HEK293 (cell line): Measurements from ENCODE around the gene POLR3GL.

Experiments
- MEIS1 ChIP-seq: sonication (generic); formaldehyde crosslinking; IDR thresholded peaks from 2 replicates; pipeline ENCODE4 v1.8.1; 2022; ENCODE audit warnings: missing genetic modification reagents, mild to moderate bottlenecking, borderline replicate concordance
- SALL2 ChIP-seq: fragments of 450-650 bp; formaldehyde crosslinking; IDR thresholded peaks from 2 replicates; pipeline ENCODE4 v1.5.0; 2017; ENCODE audit warnings: missing biosample characterization, mild to moderate bottlenecking, missing genetic modification characterization, borderline replicate concordance
- ZNF223 ChIP-seq: fragments of 450-650 bp; formaldehyde crosslinking; IDR thresholded peaks from 2 replicates; pipeline ENCODE4 v1.5.1; 2016; ENCODE audit warnings: missing biosample characterization, missing genetic modification characterization
- ZNF623 ChIP-seq: fragments of 450-650 bp; formaldehyde crosslinking; IDR thresholded peaks from 2 replicates; pipeline ENCODE4 v1.5.1; 2016; ENCODE audit warnings: missing biosample characterization, missing genetic modification characterization
- TF ChIP-seq, protein P1 (sequence below): fragments of 450-650 bp; formaldehyde crosslinking; IDR thresholded peaks from 2 replicates; pipeline ENCODE4 v1.5.1; 2016; ENCODE audit warnings: missing biosample characterization, missing genetic modification characterization
- TF ChIP-seq, protein P2 (sequence below): fragments of 450-650 bp; formaldehyde crosslinking; IDR thresholded peaks from 2 replicates; pipeline ENCODE4 v1.5.1; 2016; ENCODE audit warnings: missing biosample characterization, missing genetic modification characterization
- TF ChIP-seq, protein P3 (sequence below): fragments of 450-650 bp; formaldehyde crosslinking; IDR thresholded peaks from 2 replicates; pipeline ENCODE4 v1.5.1; 2016; ENCODE audit warnings: missing biosample characterization, missing genetic modification characterization
- TF ChIP-seq, protein P4 (sequence below): fragments of 450-650 bp; formaldehyde crosslinking; IDR thresholded peaks from 2 replicates; pipeline ENCODE4 v1.5.1; 2017; ENCODE audit warnings: missing biosample characterization, missing genetic modification characterization

DNA sequence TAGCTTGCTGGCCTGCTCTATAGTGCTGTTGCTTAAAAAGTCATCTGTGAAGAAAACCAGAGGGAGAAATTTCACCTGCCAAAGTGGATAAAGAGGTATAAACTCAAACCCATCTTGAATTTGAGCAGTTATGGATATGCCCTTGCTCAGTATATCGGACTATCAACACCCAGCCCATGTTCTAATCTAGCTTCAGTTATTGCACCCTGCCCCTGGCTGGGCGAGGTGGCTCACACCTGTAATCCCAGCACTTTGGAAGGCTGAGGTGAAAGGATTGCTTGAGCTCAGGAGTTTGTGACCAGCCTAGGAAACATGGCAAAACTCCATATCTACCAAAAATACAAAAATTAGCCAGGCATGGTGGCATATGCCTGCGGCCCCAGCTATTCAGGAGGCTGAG is 20.0 kb upstream of the POLR3GL start:
- TF ChIP-seq, protein P1, sequence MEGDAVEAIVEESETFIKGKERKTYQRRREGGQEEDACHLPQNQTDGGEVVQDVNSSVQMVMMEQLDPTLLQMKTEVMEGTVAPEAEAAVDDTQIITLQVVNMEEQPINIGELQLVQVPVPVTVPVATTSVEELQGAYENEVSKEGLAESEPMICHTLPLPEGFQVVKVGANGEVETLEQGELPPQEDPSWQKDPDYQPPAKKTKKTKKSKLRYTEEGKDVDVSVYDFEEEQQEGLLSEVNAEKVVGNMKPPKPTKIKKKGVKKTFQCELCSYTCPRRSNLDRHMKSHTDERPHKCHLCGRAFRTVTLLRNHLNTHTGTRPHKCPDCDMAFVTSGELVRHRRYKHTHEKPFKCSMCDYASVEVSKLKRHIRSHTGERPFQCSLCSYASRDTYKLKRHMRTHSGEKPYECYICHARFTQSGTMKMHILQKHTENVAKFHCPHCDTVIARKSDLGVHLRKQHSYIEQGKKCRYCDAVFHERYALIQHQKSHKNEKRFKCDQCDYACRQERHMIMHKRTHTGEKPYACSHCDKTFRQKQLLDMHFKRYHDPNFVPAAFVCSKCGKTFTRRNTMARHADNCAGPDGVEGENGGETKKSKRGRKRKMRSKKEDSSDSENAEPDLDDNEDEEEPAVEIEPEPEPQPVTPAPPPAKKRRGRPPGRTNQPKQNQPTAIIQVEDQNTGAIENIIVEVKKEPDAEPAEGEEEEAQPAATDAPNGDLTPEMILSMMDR (tag by site-specific recombination), result no peak
- TF ChIP-seq, protein P2, sequence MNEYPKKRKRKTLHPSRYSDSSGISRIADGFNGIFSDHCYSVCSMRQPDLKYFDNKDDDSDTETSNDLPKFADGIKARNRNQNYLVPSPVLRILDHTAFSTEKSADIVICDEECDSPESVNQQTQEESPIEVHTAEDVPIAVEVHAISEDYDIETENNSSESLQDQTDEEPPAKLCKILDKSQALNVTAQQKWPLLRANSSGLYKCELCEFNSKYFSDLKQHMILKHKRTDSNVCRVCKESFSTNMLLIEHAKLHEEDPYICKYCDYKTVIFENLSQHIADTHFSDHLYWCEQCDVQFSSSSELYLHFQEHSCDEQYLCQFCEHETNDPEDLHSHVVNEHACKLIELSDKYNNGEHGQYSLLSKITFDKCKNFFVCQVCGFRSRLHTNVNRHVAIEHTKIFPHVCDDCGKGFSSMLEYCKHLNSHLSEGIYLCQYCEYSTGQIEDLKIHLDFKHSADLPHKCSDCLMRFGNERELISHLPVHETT (tag by site-specific recombination), result no peak
- TF ChIP-seq ZNF623 (tag by site-specific recombination) (no peak), SALL2 (tag by site-specific recombination) (no peak), MEIS1 (CRISPR knock-in tag) (no peak), ZNF223 (no peak)
- TF ChIP-seq, protein P3, sequence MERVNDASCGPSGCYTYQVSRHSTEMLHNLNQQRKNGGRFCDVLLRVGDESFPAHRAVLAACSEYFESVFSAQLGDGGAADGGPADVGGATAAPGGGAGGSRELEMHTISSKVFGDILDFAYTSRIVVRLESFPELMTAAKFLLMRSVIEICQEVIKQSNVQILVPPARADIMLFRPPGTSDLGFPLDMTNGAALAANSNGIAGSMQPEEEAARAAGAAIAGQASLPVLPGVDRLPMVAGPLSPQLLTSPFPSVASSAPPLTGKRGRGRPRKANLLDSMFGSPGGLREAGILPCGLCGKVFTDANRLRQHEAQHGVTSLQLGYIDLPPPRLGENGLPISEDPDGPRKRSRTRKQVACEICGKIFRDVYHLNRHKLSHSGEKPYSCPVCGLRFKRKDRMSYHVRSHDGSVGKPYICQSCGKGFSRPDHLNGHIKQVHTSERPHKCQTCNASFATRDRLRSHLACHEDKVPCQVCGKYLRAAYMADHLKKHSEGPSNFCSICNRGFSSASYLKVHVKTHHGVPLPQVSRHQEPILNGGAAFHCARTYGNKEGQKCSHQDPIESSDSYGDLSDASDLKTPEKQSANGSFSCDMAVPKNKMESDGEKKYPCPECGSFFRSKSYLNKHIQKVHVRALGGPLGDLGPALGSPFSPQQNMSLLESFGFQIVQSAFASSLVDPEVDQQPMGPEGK (tag by site-specific recombination), result no peak
- TF ChIP-seq, protein P4, sequence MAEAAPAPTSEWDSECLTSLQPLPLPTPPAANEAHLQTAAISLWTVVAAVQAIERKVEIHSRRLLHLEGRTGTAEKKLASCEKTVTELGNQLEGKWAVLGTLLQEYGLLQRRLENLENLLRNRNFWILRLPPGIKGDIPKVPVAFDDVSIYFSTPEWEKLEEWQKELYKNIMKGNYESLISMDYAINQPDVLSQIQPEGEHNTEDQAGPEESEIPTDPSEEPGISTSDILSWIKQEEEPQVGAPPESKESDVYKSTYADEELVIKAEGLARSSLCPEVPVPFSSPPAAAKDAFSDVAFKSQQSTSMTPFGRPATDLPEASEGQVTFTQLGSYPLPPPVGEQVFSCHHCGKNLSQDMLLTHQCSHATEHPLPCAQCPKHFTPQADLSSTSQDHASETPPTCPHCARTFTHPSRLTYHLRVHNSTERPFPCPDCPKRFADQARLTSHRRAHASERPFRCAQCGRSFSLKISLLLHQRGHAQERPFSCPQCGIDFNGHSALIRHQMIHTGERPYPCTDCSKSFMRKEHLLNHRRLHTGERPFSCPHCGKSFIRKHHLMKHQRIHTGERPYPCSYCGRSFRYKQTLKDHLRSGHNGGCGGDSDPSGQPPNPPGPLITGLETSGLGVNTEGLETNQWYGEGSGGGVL, result no peak
